HL-60 (cell line): ENCODE results near the gene LILRA6.
"Not testable (repeated sequence)": the region's sequence is repeated elsewhere in the genome, so short reads cannot be mapped to it uniquely, and the experiment has no call there.

Source experiments
- DNase-seq, 2 experiments: peaks; one replicate each; pipeline ENCODE4 v3.0.0-alpha.2; 2010 to 2020; ENCODE audit warnings: low read depth in 1 of 2, low spot score in 1 of 2
- H3K27ac ChIP-seq: fragments of 250-450 bp; sonication (Bioruptor Pico); replicated peaks from 2 replicates; pipeline ENCODE4 v1.5.1; 2020; ENCODE audit warnings: mild to moderate bottlenecking, moderate library complexity
- H3K27me3 ChIP-seq: fragments of 250-450 bp; sonication (Bioruptor Pico); 2 replicates; pipeline ENCODE4 v1.5.1; 2021; ENCODE audit warnings: mild to moderate bottlenecking, moderate library complexity; ENCODE audit not compliant: insufficient read depth, poor library complexity, severe bottlenecking
- H3K4me3 ChIP-seq: replicated peaks from 2 replicates; pipeline ENCODE4 v1.5.1; 2011; ENCODE audit warnings: mild to moderate bottlenecking, control low read depth, low read length; ENCODE audit not compliant: insufficient read depth
- CTCF ChIP-seq: IDR thresholded peaks from one replicate; pipeline ENCODE4 v1.5.1; 2011; ENCODE audit warnings: low read length, control low read depth, inconsistent platforms; ENCODE audit not compliant: insufficient read depth
- GABPA ChIP-seq: IDR thresholded peaks from 2 replicates; pipeline ENCODE4 v1.6.1; 2012; ENCODE audit warnings: low read depth
- POLR2AphosphoS5 ChIP-seq: IDR thresholded peaks from 2 replicates; pipeline ENCODE4 v1.6.1; 2012; ENCODE audit warnings: low read depth
- REST ChIP-seq: IDR thresholded peaks from 2 replicates; pipeline ENCODE4 v1.6.1; 2012; ENCODE audit warnings: low read depth; ENCODE audit not compliant: insufficient replicate concordance
- SPI1 ChIP-seq: IDR thresholded peaks from 2 replicates; pipeline ENCODE4 v1.6.1; 2012; ENCODE audit warnings: low read depth, mild to moderate bottlenecking, borderline replicate concordance
- long read RNA-seq: library from polyadenylated mRNA; unstranded; transcript quantifications from one replicate; pipeline ENCODE4 v2.0.0, GENCODE V29; 2020

The LILRA6 gene
- long read RNA-seq, result 0 reads

GRCh38 chr19:54242646-54243045 lies at the start of gene LILRA6:
Gene LILRA6, minus strand, starts transcription at chr19:54242790.
- H3K27me3 ChIP-seq, H3K27ac ChIP-seq, H3K4me3 ChIP-seq: not testable (repeated sequence)
- DNase-seq, result peak in 1 of 2 experiments; percentile 42
- TF ChIP-seq SPI1, result peak; percentile 33; the same call in 1 of the 2 replicates

GRCh38 chr19:54289160-54289559 lies 46.6 kb upstream of the LILRA6 start:
- H3K4me3 ChIP-seq, H3K27me3 ChIP-seq, H3K27ac ChIP-seq, DNase-seq: not testable (repeated sequence)

GRCh38 chr19:54287456-54287855 lies 44.9 kb upstream of the LILRA6 start:
- no peak for DNase-seq
- TF ChIP-seq REST (no peak), POLR2AphosphoS5 (no peak), GABPA (no peak), CTCF (no peak)
- H3K27ac ChIP-seq, result no peak overlapping the region

GRCh38 chr19:54286283-54286682 lies 43.7 kb upstream of the LILRA6 start:
- not testable (repeated sequence) for H3K4me3 ChIP-seq, H3K27me3 ChIP-seq, H3K27ac ChIP-seq, DNase-seq

More at GRCh38 chr19:54287456-54287855, 44.9 kb upstream of the LILRA6 start:
- H3K4me3 ChIP-seq, result no peak overlapping the region
- H3K27me3 ChIP-seq, result peaks cover 5% of the 10 kb centered on the region

- not testable (repeated sequence) for H3K4me3 ChIP-seq, H3K27me3 ChIP-seq, DNase-seq, H3K27ac ChIP-seq
These were observed 43.0 kb upstream of the LILRA6 start for GRCh38 chr19:54285427-54286056.

- Histone ChIP-seq H3K4me3 (no peak overlapping the region), H3K27ac (peak overlapping the region; percentile 44), H3K27me3 (no peaks in the 10 kb centered on the region)
- DNase-seq, result peak in 1 of 2 experiments; percentile 51
- no peak for TF ChIP-seq POLR2AphosphoS5
- no peak for TF ChIP-seq CTCF
- TF ChIP-seq SPI1, result no peak
- TF ChIP-seq GABPA, result no peak
- no peak for TF ChIP-seq REST
These were observed 40.3 kb upstream of the LILRA6 start for GRCh38 chr19:54282686-54283470.

GRCh38 chr19:54281729-54282075 lies 39.1 kb upstream of the LILRA6 start:
- H3K27me3 ChIP-seq, DNase-seq, H3K27ac ChIP-seq, H3K4me3 ChIP-seq: not testable (repeated sequence)
